ENCODE results near the gene BMF.
"Not testable (repeated sequence)": the region's sequence is repeated elsewhere in the genome, so short reads cannot be mapped to it uniquely, and the experiment has no call there.

The BMF gene

GRCh38 chr15:40087068-40087810, 21.4 kb downstream of the BMF start:
- no peak for DNase-seq

DNA sequence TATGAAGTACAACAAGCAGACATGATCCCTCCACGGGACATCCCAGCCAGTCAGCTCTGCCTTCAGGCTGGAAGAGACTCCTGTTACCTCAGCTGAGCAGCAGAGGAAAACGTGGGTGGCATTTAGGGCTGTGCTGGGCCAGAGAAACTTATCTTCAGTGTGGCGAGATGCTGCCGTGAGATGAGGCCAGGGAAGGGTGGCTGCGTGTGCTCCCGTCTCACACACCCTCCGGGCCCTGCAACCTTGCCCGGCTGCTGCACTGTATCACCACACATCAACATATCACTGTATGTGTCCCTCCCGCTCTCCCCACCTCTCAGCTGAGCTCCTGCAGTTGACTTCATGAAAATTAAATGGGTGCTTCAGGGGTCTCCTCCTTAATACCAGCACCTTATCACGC, 23.4 kb downstream of the BMF start:
- no peak for DNase-seq

DNA sequence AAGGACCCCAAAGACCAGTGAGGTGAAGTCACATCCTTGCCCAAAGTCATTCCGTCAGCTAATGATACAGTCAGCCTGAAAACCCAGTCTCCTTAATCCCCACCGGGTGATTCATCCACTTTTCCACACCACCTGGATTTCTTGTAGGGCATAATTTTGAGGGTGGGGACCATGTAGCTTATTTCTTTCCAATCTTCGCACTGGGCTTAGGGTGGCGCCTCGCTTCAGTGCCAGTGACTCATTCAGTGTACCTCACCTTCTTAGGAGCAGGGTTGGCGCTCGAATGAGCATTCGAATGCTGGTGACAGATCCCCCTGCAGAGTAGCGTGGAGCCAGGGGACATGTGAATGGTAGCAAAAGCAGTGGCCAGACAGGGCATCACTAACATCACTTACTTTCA, 24.0 kb downstream of the BMF start:
- DNase-seq, result no peak

DNA sequence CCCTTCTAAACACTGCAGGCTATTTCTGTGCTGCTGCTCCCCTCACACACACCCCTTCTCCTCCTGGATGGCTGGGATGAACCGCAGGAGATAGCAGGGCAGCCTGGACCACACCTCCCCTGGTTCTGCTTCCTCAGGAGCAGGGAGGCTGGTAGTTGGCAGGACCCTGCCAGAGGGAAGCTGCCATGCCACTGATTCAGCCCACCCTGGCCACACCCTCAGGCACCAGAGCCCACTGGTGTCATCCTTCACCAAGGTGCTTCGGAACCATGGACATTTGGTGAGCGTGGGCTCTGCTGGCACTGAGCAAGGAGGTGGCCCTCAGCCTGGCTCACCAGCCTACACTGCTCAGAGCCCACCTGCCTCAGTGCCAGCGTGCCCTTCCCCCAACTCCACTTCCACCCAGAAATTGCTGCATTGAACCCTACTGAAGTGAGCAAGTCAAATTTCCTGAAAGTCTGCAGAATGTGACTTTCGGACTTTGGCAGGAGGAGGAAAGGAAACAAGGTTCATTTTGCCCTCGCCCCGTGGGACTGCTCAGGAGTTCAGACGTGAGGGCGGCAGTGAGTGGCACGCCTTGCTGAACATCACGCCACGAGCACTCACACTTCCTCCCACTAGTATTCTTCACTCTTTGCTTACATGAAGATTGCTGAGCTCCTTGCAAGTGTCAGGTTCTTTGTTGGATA, 26.3 kb downstream of the BMF start:
- DNase-seq, result no peak

DNA sequence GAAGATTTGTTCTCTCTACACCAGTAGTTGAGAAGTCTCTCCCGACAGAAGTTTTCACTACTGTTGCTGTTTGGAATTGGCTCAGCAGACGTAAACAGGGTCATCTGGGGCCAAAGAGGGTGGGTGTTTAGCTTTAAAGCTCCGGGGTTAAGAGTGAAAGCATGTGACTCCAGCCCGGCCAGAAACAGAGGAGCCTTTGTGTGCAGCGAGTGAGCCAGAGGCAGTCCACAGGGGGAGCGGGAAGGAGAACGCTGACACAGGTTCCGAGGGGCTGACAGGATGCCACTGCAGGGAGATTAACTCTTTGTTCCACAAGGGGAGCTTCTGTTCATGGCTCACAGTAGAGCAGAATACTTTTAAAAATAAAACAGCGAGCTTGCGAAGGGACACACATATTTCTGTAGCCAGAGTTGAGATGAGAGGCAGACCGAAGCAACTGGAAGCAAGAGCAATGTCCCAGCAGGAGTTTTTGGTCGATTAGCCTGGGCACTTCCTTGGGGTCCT, 26.9 kb downstream of the BMF start:
- DNase-seq, result no peak

GRCh38 chr15:40080847-40081246, 27.8 kb downstream of the BMF start:
- no peak for DNase-seq

DNA sequence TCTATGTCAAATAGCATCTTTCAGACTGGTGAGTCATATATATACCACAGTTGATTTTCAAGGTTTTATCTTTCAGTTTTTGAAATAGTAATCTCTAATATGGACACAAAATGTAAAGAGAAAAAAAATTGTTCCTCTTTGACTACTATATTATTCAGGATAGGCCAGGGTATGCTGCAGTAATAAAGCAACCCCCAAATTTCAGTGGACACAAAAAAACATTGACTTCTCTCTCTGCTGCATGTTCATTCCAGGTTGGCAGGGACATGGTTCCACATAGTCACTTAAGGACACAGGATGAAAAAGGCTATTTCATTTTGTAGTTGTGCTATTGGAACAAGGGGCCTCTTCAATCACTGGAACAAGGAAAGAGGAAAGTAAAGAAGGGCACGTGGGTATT, 28.6 kb downstream of the BMF start:
- no peak for DNase-seq

DNA sequence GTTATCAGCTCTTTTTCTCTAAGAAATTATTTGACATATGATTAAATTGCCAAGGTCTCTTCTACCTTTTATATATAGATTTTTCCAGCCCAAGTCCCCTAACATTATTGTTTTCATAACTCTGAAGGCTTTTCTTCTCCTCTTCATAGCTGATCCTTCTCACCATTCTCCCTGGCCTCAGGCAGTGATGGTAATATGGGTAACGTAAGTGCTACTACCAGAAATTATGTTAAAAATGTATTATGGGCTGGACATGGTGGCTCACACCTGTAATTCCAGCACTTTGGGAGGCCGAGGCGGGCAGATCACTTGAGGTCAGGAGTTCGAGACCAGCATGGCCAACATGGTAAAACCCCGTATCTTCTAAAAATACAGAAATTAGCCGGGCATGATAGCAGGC, 29.2 kb downstream of the BMF start:
- DNase-seq, result no peak

DNA sequence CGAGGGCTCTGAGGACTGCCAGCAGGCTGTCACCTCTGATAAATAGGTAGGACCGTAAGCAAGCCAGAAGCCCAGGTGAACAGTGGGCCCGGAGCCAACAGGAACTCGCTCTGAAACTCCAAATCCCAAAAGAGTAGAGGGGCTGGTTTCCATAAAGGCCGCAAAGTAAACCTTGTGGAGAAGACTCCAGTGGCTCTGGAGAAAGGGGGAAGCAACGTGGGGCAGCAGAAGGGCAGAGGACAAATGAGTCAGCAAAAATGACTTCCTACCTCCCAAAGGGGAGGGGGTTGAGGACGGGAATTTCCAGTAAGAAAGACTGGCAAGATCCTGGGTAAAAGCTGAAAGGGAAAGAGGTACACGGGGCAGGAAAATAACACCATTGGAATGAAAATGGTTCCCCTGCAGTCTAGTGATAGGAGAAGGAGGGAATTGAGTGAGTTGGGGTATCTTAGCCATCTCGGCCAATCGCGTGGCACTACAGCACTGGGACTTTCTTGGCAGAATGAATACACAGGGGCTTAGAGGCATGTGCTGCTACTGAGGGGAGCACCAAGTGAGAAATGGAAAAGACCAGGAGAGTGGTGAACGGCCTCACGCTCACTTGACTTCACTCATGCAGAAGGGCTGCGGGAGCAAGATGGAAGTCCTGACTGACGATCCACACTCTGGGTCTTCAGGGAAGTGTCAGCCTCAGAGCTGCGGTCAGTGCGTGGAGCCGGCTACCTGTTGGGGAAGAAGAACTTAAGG, 33.2 kb downstream of the BMF start:
- DNase-seq, result no peak

DNA sequence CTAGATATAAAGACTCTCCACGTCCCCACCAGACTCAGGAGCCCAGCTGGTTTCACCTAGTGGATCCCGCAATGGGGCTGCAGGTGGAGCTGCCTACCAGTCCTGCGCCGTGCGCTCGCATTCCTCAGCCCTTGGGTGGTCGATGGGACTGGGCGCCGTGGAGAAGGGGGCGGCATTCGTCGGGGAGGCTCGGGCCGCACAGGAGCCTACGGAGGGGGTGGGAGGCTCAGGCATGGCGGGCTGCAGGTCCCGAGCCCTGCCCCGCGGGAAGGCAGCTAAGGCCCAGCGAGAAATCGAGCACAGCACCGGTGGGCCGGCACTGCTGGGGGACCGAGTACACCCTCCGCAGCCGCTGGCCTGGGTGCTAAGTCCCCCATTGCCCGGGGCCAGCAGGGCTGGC, 34.0 kb downstream of the BMF start:
- DNase-seq, result not testable (repeated sequence)

DNA sequence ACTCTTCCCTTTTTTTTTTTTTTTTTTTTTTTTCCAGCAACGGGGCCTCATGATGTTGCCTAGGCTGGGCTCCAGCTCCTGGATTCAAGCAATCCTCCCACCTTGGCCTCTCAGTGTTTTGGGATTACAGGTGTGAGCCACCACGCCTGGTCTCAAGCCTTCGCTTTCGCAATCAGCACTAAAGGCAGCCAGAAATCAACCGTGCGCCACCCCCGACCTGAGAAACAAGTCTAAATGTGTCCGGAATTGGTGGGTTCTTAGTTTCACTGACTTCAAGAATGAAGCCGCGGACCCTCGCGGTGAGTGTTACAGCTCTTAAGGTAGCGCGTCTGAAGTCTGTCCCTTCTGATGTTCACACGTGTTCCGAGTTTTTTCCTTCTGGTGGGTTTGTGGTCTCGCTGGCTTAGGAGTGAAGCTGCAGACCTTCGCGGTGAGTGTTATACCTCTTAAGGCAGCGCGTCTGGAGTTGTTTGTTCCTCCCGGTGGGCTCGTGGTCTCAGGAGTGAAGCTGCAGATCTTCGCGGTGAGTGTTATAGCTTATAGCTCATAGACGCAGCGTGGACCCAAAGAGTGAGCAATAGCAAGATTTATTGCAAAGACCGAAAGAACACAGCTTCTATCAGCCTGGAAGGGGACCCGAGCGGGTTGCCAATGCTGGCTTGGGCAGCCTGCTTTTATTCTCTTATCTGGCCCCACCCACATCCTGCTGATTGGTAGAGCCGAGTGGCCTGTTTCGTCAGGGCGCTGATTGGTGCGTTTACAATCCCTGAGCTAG, 34.8 kb downstream of the BMF start:
- not testable (repeated sequence) for DNase-seq

- DNase-seq, result no peak
These were observed 36.3 kb downstream of the BMF start for GRCh38 chr15:40072216-40072990.

GRCh38 chr15:40070608-40071218, 38.0 kb downstream of the BMF start:
- DNase-seq, result no peak

GRCh38 chr15:40070166-40070557, 38.5 kb downstream of the BMF start:
- no peak for DNase-seq

DNA sequence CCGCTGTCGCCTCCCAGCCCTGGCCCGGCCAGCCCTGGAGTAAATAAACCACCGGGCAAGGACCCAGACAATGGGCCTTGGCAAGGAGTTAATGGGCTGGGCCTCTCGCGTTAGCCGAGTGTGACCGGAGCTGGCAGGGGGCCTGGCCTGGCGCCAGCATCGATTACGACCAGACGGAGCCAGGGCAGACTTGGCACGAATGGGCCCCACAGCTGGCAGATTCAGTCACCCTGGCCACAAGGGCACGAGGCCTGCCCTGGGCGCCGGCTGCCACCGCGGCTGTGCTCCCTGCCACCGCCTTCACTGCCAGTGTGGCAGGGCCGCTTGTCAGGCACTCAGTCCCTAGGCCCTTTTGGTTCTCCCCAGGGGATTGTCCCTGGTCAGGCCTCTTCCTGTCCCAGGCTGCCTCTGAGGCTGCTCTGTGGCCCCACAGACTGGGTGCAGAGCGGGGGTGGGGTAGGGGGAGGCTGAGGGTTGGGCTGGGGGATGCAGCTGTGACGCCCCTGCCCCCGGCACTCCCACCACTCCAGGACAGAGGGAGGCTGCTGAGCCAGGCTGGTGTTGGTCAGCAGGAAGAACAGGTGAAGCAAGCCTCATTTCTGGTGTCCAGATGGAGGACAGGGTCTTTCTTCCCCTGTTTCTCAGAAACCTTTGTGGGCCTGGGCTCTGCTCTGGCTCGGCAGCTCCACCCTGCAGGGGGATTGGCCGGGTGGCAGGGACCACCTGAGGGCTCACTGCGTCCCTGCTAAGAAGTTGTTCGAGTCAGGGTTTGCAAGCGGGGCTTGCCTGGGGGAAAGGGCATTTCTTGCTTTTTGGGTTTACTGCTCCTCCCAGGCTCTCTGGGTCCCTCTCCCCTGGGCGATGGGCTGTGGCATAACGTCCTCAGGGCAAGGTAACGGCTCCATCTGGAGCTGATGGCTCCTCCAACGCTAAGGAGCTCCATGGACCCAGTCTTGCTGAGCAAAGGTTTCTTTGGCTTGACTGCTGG, 39.2 kb downstream of the BMF start:
- DNase-seq, result peak; percentile 93

DNA sequence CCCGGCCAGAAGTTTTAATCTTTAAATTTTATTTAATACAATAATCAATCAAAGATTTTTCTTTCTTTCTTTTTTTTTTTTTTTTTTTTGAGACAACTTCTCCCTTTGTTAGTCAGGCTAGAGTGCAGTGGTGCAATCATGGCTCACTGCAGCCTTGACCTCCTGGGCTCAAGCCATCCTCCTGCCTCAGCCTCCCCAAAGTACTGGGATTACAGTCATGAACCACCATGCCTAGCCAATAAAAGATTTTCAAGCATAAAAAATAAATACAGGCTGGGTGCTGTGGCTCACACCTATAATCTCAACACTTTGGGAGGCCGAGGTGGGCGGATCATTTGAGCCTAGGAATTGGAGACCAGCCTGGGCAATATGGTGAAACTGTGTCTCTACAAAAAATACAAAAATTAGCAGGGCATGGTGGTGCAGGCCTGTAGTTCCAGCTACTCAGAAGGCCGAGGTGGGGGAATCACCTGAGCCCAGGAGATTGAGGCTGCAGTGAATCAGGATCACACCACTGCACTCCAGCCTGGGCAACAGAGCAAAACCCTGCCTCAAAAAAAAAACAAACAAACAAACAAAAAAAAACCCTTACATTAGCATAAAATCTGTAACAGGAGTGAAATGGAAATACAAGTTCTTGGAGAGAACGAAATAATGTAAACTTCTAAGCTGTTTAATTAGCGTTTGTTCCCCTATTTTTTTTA, 40.6 kb downstream of the BMF start:
- no peak for DNase-seq

DNA sequence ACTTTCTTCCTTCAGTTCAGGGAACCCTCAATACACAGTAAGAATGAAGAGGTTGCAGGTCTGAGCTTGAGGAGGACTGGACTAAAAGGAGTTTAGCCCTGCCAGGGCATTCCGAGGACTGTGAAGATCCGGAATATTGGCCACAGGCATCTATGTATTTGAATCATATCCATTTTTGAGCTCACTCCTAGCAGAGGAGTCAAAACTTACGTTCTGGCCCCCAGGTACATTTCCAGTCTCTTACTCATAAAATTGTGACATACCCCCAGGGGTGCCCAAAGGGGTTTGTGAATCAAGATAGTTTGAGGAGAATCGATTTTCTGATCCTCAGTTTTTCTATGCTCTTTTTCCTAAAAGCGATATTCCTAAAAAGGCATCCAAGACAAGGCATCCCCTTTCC, 42.1 kb downstream of the BMF start:
- DNase-seq, result no peak

DNA sequence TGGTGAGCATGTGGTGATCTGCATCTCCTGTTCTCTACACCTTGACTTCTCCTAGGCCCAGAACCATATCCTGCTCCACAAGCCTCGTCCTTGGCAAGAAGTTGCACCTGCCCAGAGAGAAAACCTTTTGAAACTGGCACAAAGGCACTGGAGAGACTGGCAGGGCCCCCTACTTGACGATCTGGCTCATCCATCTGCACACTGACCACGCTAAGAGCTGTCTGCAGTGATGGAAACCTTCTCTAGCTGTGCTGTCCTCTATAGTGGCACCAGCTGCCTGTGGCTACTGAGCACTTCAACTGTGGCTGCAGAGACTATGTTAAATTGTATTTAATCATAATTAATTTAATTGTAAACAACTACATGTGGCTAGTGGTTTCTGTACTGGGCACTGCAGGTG, 43.5 kb downstream of the BMF start:
- no peak for DNase-seq

DNA sequence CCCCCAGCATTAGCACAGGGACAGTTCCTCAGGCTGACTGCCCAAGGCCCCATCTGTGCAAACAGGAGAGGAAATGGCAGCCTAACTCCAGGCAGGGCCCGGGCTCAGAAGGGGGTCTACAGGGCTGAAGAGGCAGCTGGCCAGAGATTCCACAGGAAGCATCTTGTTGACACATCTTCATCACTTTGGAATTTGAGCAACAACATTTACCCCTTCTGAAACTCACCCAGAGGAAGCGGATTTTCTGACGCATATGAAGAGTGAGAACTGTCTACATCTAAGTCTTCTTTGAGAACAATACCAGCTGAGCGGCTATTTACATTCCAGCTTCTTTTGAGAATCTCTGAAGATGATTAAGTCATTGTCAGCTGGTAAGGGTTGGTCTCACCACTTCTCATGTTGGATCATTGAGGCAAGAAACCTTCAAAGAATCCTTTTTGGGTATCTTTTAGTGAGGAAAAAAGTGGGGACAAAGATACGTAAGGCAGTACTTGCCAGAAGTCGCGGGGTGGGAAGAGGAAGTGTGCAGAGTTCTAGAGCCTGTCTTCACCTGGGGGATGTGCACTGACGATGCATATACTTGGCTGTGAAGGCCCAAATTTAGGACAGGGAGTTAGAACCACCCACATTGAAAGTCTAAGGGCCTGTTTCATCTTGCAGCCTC, 44.3 kb downstream of the BMF start:
- DNase-seq, result peak; percentile 76

All from NCI-H446 treated with DMSO at 0.1 percent for 48 hours (cell line).